ENCODE results near the gene LDHA.
A peak's percentile ranks its signal among the peaks of the same experiment; 100 is the strongest.
"Not testable (repeated sequence)": the region's sequence is repeated elsewhere in the genome, so short reads cannot be mapped to it uniquely, and the experiment has no call there.

The LDHA gene

GRCh38 chr11:18394928-18395734, 768 bp downstream of the LDHA start:
- peak; percentile 44 for DNase-seq (ENCODE audit: low spot score)

GRCh38 chr11:18395735-18396504, 1.6 kb downstream of the LDHA start:
- peak; percentile 97 for DNase-seq (ENCODE audit: low spot score)

DNA sequence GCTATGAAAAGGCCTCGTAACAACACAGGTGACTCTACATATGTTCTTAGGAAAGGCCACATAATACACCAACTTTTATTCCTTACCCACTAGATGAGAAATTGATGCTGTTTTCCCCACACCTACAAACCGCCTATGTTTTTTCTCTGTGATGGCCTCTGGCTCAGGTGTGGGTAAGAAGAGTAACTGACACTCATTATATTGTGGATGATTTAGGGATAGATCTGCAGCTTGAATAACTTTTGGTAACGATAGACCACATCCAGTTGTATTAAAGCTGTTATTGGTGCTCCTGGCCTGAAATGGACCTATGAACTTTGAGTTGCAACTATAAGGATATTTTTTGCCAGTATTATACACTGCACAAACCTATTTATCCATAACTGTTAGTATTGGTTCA, 3.6 kb downstream of the LDHA start:
- no peak for DNase-seq (ENCODE audit: low spot score)

DNA sequence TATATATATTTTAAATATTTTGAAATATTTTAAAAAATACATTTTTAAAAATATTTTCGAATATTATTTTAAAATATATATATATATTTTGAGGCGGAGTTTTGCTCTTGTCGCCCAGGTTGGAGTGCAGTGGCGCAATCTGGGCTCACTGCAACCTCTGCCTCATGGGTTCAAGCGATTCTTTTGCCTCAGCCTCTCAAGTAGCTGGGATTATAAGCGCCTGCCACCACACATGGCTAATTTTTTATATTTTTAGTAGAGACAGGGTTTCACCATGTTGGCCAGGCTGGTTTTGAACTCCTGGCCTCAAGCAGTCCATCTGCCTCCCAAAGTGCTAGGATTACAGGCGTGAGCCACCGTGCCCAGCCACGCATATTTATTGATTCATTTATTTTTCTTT, 6.7 kb downstream of the LDHA start:
- DNase-seq (ENCODE audit: low spot score) = not testable (repeated sequence)

DNA sequence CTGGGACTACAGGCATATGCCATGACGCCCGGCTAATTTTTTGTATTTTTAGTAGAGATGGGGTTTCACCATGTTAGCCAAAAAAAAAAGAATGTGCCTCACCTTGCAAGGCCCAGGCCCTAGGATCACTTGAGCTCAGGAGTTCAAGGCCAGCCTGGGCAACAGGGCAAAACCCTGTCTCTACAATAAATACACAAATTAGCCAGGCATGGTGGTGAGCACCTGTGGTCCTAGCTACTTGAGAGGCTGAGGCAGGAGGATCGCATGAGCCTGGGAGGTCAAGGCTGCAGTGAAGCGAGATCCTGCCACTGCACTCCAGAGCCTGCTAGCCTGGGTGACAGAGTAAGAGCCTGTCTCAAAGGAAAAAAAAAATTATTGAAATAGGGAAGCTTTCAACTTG, 9.7 kb downstream of the LDHA start:
- DNase-seq (ENCODE audit: low spot score) = no peak

DNA sequence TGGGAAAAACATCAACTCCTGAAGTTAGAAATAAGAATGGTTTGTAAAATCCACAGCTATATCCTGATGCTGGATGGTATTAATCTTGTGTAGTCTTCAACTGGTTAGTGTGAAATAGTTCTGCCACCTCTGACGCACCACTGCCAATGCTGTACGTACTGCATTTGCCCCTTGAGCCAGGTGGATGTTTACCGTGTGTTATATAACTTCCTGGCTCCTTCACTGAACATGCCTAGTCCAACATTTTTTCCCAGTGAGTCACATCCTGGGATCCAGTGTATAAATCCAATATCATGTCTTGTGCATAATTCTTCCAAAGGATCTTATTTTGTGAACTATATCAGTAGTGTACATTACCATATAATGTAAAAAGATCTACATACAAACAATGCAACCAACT, 13.0 kb downstream of the LDHA start:
- DNase-seq (ENCODE audit: low spot score) = not testable (repeated sequence)

DNA sequence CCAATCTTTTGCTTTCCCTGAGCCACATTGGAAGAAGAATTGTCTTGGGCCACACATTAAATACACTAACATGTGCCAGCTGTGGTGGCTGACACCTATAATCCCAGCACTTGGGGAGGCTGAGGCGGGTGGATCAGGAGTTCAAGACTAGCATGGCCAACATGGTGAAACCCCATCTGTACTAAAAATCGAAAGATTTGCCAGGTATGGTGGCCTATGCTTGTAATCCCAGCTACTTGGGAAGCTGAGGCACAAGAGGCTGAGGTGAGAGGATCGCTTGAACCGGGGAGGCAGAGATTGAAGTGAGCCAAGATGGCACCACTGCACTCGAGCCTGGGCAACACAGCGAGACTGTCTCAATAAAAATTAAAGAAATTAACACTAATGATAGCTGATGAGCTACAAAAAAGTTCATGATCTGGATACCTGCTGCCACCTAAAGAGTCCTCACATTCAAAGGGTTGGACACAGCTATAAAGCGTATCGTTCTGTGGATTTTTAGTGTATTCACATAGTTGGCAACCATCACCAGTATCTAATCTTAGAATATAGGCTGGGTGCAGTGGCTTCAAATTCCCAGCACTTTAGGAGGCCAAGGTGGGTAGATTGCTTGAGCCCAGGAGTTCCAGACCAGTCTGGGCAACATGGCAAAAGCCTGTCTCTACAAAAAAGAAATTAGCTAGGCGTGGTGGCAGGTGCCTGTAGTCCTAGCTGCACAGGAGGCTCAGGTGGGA, 14.4 kb downstream of the LDHA start:
- no peak for DNase-seq (ENCODE audit: low spot score)

DNA sequence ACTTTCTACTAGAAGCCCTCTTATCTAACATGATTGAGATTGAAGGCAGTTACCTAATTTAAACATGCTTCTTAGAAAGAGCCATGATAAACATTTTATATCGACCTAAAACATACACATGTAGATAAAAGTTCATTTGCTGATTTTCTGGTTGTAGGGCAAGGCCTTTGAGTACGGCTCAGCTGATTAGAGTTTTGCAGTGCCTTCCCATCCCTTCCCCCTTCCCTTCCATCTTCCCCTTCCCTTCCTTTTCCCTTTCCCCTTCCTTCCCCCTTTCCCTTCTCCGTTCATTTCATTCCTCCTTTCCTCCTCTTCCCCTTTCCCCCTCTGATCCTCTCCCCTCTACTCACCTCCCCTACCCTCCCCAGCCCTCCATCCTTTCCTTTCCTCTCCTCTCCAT, 22.1 kb downstream of the LDHA start:
- no peak for DNase-seq (ENCODE audit: low spot score)

GRCh38 chr11:18419040-18419439, 24.7 kb downstream of the LDHA start:
- no peak for DNase-seq (ENCODE audit: low spot score)

DNA sequence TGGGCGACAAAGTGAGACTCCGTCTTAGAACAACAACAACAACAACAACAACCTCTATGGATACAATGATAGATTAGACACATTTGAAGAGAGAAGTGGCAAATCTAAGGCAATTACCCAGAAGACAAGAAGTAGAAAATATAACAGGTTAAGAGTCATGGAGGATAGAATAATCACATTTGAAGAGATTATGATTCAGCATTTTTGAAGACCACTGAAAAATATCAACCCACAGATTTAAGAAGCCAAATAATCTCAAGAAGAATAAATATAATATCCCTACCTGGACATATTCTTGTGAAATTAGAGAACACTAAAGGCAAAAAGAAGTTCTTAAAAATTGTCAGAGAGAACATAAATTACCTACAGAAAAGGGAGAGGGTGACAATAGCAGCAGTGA, 25.7 kb downstream of the LDHA start:
- no peak for DNase-seq (ENCODE audit: low spot score)

DNA sequence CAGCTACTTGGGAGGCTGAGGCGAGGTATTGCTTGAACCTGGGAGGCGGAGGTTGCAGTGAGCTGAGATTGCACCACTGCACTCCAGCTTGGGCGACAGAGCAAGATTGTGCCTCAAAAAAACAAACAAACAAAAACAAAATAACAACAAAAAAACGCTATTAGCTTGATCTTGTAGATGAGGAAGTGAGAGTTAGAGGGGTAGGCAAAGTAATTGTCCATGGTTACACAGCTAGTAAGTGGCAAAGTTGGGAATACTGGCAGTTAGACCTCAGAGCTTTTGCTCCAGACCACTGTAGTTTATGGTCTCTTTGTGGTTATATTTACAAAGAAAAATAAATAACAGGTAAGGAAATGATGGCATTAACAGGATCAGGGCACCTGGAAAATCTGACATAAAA, 32.9 kb downstream of the LDHA start:
- DNase-seq (ENCODE audit: low spot score) = no peak

DNA sequence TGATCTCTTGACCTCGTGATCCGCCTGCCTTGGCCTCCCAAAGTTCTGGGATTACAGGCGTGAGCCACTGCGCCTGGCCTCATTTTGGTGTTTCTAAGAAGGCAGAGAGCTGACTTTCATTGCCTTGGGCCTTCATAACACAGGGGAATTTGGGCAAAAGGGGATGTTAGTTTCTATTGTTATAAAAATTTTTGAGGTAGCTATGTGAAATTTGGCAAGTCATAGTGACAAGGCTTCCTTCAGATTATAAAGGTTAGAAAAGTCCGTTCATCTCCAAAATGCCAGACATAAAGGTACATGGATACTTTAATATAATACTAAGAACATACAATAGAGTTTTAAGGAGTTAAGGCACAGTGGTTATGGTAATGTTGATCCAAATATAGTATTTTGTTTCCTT, 35.0 kb downstream of the LDHA start:
- DNase-seq (ENCODE audit: low spot score) = no peak

GRCh38 chr11:18438691-18439090, 44.3 kb downstream of the LDHA start:
- DNase-seq (ENCODE audit: low spot score) = no peak

GRCh38 chr11:18449251-18449650, 54.9 kb downstream of the LDHA start:
- no peak for DNase-seq (ENCODE audit: low spot score)

DNA sequence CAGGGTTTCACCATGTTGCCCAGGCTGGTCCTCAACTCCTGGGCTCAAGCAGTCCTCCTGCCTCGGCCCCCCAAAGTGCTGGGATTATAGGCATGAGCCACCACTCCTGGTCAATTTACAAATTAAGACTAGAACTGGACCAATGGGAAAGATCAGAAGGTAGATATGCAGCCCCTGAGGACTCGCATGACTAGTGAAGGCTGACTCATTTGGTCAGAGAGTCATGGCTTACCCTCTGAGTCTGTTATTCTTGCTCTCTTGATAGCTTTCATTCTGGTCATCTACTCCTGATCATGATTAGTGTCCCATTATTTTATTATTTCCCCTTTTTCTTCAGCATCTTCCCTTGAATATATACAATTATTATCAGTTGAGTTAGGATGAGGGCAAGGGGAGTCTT, 58.6 kb downstream of the LDHA start:
- no peak for DNase-seq (ENCODE audit: low spot score)

DNA sequence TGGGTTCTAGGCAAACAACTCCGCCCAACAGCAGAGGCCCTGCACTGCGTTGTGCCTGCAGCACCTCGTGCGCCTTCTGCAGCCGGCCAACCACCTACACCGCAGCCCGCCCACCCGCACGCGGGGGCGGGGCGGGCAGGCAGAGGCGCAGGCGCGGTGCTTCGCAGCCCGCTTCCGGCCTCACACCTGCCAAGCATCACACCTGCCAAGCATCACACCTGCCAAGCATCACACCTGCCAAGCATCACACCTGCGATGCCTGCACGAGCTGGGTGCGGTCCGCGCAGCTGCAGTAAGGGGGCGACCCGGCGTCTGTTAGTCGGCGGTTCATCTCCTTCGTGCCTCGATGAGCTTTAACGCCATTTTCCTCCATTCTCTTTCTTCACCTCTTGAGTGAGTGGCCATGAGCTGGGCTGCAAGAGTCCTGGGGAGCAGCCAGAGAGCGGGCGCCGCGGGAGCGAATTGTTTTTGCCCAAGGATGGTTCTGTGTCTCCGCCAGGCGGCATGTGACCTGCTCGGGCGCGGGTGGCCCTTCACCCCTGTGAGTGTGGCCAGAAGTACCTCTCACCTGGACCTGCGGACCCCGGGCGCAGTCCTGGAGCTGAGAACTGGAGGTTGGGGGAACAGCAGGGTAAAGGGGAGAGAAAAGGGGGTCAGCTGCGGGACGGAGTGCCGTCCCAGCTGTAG, 61.5 kb downstream of the LDHA start, which contains the start of gene LDHAL6A:
Gene LDHAL6A, plus strand, starts transcription at position 171 of the 687 bp plus-strand sequence. CDS start 825 bp downstream, outside the sequence.
- no peak for DNase-seq (ENCODE audit: low spot score)

DNA sequence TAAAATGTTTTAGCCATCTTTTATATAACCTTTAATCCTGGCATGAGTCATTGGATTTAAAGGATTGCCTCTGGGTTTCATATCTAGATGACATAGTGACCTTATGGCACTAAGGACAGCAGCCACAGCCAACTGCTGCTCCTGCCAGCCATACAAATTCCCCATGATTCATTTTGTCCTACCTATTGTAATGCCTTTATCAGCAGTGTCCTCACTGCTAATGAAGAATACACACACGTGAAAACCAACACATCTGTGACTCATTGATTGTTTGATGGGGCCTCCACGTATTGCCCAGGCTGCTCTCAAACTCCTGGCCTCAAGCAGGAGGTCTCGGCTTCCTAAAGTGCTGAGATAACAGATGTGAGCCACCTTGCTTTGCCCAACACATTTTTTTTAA, 63.1 kb downstream of the LDHA start:
- DNase-seq (ENCODE audit: low spot score) = no peak

All from germinal center (tissue), 1 donor.